Stimulated activated CD4-positive, alpha-beta T cell treated with anti-CD3 and anti-CD28 coated beads, Interleukin-4, amount 100 ng/mL, for 48 hours (primary cell): ENCODE measurements around the gene SAMD4A.

Source experiments
- DNase-seq, 2 donors: peaks; one replicate each; pipeline ENCODE4 v3.0.0-alpha.2; 2020; ENCODE audit warnings: low read depth in 2 of 2

The SAMD4A gene

DNA sequence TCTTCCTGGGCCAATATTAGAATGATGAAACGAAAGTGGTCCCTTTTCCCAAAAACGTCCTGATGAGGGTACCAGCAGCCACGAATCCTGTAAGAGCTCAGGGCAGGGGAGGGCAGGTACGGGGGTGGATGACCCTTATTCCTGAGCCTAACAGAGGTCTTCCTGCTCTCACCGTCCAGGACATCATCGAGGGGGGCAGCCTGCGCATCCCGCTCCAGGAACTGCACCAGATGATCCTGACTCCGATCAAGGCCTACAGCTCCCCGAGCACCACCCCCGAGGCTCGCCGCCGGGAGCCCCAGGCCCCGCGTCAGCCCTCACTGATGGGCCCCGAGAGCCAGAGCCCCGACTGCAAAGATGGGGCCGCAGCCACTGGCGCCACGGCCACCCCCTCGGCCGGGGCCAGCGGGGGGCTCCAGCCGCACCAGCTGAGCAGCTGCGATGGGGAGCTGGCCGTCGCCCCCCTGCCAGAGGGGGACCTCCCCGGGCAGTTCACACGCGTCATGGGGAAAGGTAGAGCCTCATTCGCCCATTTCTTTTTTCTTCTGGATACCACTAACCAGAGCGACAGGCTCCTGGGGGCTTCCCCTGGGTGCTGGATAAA is 193.2 kb downstream of the SAMD4A start:
- DNase-seq: no peak

DNA sequence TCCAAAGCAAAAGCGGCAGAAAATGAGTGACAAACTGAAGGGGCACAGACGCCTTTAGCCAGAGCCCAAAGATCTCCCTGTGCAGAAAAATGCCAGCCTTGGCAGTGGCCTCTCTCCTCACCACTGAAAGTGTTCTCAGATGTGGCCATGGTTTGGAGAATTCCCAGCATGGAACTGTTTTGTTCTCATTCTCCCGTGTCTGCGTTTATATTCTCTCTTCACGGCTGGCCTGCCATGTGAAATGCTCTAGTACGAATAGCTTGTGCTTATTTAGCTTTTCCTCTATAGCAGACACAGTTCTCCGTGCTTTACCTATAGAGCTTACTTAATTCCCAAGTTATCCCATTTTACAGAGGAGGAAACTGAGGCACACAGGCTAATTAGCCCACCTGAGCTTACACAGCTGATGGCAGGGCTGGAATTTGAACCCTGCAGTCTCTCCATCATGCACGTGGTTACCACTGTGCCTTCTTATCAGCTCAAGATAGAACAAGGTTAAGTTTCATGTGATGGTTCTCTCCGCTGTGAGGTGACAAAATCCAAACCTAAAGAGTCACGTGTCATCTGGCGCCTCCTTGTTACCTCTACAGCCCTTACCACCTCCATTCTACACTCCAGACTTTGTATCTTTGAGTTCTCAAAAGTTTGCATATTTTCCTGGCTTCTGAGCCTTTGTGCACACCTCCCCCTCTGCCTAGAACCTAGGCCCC is 194.1 kb downstream of the SAMD4A start:
- DNase-seq: no peak

DNA sequence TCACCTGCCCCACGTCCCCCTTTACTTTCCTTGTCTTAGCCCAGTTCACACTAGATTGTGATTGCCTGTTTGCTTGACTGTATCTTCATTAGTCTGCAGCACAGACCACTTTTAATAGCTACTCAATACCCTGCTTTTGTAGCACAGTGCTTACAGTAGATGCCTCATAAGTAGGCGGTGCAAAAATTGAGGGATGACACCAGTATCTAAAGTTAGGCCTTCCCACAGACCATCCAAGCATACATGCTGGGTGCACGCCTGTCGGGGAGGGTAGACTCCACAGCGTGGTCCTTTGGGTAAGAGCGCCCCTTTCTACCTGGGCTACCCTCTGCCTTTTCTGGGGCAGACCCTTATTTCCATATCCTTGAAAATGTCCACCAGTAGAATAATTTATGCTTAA is 194.9 kb downstream of the SAMD4A start:
- no peak for DNase-seq

DNA sequence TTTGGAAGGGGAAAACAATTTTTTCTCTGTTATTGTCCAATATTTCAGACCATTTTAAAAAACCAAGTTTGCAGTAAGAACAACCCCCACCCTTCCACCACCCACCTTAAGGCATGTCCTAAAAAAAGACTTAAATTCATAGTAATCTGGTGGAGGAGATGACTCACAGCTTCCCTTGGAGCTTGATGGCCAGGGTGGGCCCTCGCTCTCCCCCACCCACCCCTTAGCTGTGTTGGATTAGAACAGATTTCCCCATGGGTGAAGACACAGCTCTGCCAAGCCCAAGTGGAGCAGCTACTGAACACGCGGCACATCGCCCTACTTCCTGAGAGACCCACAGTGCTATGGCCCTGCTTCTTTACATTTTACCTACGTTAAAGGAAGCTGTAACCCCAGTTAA is 195.4 kb downstream of the SAMD4A start:
- no peak for DNase-seq

DNA sequence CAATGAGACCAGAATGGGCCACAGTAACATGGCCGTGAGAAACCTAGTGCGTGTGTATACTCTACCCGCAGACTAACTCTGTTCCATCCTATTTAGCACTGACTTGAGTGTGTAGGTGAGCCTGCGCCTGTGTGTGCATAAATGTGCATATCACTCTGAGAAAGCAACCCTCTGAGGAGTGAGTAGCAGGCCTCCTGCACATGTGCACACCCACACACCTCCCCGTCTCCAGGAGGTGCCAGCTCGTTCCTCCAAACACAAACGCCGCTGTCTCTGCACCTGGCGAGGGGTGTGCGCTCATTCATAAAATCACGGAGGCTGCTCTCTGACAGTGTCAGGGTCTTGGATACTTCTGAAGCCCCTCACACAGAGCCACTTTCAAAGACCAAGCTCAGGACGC is 196.8 kb downstream of the SAMD4A start:
- DNase-seq: no peak

DNA sequence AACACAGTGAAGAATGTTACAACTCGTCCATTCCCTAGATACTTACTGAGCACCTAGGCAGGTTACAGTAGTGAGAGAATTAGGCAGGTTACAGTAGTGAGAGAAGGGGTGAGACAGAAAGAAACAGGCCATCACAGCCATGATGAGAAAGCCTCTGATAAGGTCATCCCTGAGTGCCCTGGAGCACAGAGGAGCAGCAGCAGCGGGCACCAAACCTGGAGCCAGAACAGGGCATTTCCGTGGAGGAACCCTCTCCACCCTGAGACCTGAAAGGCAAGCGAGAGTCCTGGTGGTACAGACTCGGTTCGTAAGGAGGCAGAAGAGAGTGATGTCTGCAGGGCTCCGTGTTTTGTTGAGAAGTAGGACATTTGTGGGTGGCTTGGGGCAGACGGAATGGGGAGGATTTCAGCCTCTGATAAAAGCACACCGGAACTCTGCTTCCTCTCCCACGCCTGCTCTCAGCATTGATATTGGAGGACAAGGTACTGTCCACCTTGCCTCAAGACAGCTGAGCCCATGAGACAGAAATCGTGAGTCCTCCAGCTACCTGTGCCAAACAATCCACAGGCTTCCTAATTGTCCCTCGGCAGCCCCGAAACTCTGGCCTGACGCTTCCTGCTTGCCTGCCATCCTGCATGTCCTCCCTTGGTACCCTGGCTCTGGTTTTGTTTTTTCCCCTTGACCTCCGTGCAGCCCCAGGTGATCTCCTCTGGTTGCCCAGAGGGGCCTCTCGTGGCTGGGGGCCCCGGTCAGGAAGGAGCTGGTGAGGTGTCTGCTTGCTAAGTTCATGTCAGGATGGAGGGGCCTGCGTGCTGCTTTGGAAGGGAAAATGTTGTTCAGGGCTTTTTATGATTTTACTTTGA is 199.6 kb downstream of the SAMD4A start:
- no peak for DNase-seq

DNA sequence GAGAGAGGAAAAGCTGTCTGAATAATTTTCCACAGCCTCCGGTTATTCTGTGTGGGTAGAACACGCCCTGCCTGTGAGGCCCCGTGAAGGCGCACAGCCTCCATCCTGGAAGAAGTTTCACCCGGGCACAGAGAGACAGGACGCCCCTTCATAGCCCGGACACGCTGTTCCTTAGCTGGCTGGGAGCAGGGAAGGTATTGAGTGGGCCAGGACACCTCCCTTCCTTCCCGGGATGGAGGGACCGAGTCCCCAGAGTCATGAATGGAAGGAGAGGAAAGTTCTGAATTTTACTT is 200.2 kb downstream of the SAMD4A start:
- no peak for DNase-seq

GRCh38 chr14:54767450-54767849 is 200.5 kb downstream of the SAMD4A start:
- DNase-seq: no peak

- DNase-seq: no peak
Observed at GRCh38 chr14:54768501-54769129, 201.7 kb downstream of the SAMD4A start.

- no peak for DNase-seq
Observed at GRCh38 chr14:54769951-54770863, 203.3 kb downstream of the SAMD4A start.

DNA sequence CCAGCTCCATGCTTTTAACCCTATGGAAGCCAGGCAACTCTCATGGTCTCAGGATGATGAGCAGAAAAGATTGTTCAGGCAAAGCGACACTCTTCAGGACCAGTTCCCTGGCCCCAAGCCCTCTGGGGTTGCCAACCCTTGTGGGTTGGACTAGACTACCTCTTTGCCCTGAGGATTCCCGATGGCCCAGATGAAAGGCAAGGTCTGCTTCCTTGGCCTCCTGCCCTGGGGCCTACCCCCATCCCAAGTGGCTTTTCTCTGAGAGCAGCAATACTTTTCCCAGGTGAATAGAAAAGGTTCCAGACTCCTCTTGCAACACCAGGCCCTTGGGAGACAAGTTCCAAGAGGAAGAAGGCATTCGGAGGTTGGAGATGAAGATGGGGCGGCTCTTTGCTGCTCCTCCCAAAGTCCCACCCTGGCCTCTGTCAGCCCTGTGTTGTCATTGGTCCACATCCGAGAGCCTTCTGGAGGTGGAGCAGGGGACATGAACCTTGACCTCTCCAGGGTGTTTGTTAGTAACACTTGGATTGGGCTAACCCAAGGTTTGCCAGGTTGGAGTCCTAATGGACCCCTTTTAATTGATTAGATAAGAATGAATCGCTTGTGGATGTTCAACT is 204.6 kb downstream of the SAMD4A start:
- no peak for DNase-seq

DNA sequence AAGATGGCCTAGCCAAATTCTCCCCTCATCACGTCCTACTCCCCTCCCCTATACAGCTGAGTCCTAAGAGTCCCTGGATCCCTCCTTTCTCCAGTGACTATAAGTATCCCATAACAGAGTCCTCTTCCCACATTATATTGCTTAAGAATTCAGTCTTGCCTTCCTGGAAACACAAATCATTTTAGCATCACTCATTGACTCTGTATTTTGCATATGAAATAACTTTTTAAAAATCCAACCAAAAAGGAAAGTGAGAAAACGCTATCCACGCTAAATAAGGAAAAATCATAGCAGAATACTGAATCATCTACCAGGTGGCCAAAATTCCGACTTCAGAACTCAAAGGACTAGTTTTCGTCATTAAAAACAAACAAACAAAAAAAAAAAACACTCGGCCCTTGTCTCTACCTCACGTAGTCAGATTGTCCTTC is 205.5 kb downstream of the SAMD4A start:
- DNase-seq: no peak

DNA sequence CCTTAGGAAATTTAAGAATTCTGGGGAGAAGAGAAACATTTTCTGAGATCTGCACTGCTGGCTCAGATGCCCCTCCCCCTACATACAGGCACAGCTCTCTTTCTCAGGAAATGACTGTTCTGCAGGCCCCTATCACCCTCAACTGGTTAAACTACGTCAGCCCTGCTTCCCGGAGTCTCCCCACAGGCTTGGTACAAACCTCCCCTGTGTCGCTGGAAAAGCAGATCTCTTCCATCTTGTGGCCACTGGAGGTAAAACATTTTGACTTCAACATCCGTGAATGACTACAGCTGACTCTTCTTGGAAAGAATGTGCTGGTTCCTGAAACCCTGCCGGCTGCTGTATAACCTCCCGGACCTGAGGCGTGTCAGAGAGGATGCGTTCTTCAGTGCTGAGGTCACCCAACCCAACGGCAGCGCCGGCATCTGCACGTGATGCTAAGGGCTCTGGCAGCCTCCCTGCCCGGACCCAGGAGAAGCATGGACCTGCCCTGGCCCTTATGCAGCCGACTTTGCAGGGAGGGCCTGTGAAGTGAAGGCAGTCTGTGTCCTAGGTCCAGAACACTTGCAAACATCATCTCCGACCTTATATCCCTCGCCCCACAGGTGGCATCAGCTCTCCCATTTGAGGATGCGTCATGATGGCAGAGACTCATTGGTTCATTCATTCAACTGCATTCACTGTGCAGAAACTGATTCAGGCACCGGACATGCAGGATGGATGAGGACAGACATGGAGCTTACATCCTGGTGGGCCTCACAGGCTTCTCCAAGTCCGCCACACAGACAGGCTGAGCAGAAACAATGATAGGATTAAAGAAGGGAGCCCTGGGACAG is 206.5 kb downstream of the SAMD4A start:
- DNase-seq: peak; percentile 70 to 81

DNA sequence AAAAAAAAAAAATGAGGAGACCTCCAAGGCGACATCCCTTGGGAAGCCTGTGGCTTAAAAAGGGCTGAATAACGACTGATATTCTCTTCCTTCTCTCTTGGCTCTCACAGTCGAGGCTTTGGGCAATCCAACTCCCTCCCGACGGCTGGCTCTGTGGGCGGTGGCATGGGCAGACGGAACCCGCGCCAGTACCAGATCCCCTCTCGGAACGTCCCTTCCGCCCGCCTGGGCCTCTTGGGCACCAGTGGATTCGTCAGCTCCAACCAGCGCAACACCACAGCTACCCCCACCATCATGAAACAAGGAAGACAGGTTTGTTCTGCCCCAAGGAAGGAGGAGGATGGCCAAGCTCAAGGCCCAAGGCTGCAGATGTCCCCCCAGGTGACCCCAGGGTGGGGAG is 207.9 kb downstream of the SAMD4A start:
- DNase-seq: no peak

DNA sequence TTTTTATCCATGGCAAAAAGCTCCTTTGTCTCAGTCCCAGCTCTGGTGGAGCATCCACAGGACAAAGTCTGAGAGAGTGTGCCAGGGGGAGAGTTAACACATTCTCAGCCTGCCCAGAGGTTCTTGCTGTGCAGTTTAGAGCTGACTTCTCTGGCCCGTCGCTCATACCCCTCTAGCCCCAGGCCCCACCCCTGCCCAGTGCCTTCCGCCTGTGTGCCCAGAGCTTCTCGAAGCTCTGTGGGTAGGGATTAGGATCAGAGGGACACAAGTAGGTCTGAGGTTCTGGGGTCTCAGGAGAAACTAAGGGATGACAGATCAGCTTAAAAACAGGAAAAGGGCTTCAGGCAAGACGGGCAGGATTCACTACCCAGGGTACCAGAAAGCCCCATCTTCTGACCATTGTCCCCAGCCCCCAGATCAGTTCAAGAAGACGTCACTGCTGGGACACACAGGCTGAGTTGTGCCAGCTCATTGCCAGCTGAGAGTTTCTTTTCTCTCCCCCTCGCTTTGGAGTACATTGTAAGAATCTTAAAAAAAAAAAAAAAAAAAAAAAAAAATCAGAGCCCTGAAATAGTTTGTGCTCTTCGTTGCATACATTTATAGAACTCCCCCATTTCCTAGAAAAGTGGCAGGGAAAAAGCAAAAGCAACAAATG is 208.7 kb downstream of the SAMD4A start:
- DNase-seq: no peak

DNA sequence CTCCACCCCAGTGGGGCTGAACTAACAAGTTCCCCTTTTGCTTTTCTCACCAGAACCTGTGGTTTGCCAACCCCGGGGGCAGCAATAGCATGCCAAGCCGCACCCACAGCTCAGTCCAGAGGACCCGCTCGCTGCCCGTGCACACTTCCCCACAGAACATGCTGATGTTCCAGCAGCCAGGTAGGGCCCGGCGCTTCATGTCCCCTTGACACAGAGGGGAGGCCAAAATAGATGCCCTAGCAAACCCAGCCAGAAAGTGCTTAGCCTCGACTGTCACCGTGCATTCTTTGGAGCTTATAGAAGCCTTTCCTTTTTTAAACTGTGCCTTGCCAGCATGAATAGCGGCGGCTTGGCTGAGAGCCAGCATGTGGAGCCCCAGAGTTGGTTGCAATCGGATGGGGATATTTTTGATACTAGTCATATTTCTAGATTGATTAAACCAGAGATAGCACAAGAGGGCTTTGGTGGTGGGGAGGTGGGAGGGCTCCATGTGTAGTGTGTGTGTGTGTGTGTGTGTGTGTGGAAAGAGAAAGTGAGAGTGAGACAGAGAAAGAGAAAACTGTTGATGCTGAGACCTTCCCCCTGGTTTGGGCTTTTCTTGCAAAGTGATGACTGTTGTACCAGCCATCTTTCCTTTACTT is 209.6 kb downstream of the SAMD4A start:
- peak; percentile 79 to 84 for DNase-seq

DNA sequence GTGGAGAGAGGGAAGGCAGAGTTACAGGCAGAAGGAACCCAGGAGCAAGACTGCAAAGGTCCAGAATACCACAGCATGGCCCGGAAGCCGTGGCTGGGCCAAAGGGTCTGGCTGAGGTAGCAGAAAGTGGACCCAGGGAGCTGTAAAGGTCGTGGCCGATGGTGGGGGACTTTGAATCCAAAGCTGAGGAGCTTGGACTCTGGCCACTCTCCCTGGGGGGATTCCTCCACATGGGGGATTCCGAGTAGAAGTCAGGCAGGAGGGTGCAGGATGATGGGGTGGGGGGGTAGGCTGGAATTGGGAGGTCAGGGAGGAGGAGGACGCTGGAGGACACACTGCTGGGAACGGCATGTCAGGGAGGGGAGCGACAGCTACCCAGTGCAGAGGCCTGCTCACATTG is 210.5 kb downstream of the SAMD4A start:
- DNase-seq: no peak

DNA sequence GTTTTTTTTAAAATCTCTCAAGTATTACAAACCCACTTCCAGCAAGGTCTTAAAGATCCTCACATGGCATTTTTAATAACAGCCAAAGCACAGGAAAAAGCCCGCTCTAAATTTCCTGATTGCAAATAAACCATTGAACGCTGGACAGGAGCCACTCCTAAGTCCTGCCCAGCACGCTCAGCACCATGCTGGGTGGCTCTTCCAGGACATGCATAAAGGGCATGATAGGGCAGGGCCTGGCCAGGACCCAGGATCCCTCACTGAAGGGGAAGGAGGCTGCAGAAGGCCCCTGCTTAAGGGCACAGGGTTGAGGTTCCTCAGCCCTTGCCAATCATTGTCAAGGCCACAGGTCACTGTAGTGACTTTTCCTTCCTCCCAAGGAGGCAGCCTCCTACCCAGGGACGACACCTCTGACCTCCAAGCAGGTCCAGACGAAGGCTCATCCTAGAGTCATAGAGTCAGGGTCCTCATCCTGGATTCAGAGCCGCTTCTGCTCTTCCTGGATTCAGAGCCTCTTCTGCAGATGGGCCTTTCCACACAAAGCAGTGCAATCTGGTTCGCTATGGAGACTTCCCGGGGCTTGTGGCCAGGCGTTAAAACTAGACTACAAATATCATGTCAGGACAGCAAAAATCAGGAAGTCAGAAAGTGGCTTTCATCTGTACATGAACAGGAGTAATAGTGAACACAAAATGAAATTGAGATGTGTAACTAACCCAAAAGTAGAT is 211.9 kb downstream of the SAMD4A start:
- no peak for DNase-seq
